GM13977 (cell line): Measurements from ENCODE around the gene TCFL5.
"Not testable (repeated sequence)": the region's sequence is repeated elsewhere in the genome, so short reads cannot be mapped to it uniquely, and the experiment has no call there.

Experiments used
- DNase-seq: peaks from one replicate; pipeline ENCODE4 v3.0.0; 2012; ENCODE audit warnings: low spot score
- CTCF ChIP-seq: IDR thresholded peaks from 2 replicates; pipeline ENCODE4 v1.5.1; 2012; ENCODE audit warnings: mild to moderate bottlenecking, control low read depth; ENCODE audit not compliant: insufficient read depth; ENCODE audit errors: extremely low read depth, missing control alignments
- in situ Hi-C: fragments of 300-500 bp; cut with MboI; formaldehyde crosslinking; loops from one replicate; pipeline ENCODE4 v1.12.0; 2022; ENCODE audit warnings: low sequenced_read_pairs, low pct_unique_long_range_greater_than_20kb, mixed read lengths, inconsistent platforms; ENCODE audit not compliant: unreplicated experiment

Gene TCFL5

GRCh38 chr20:62856931-62857619 lies 4.5 kb downstream of the TCFL5 start:
- in situ Hi-C loops, result no loop called here
- no peak for DNase-seq
- no peak for TF ChIP-seq CTCF

GRCh38 chr20:62855120-62855519 lies 6.5 kb downstream of the TCFL5 start:
- no peak for DNase-seq
- in situ Hi-C loops, result no loop called here
- TF ChIP-seq CTCF, result no peak

GRCh38 chr20:62854121-62854520 lies 7.5 kb downstream of the TCFL5 start:
- no peak for TF ChIP-seq CTCF
- in situ Hi-C loops, result no loop called here

GRCh38 chr20:62853304-62853703 lies 8.3 kb downstream of the TCFL5 start:
- DNase-seq, in situ Hi-C loops: not testable (repeated sequence)

More at GRCh38 chr20:62854121-62854520, 7.5 kb downstream of the TCFL5 start:
- DNase-seq, result no peak

- no peak for TF ChIP-seq CTCF
- DNase-seq, result no peak
- in situ Hi-C loops, result no loop called here
Measured at GRCh38 chr20:62852841-62853240, 8.8 kb downstream of the TCFL5 start.

GRCh38 chr20:62852196-62852595 lies 9.4 kb downstream of the TCFL5 start:
- DNase-seq, result no peak
- no peak for TF ChIP-seq CTCF
- in situ Hi-C loops, result no loop called here

GRCh38 chr20:62850333-62850974 lies 11.2 kb downstream of the TCFL5 start:
- TF ChIP-seq CTCF, result no peak
- in situ Hi-C loops, result no loop called here
- no peak for DNase-seq
